Stimulated activated naive CD8-positive, alpha-beta T cell treated with anti-CD3 and anti-CD28 coated beads, Interleukin-15, amount 100 ng/mL, for 72 hours (primary cell): ENCODE results near the gene TOP3B.

Experiments
- ATAC-seq: fragments of 150-1000 bp; cut with Tn5 transposase; 2 replicates; pipeline ENCODE4 v1.10.0; 2021; ENCODE audit warnings: mild to moderate bottlenecking, moderate library complexity
- DNase-seq, 2 donors: peaks; one replicate each; pipeline ENCODE4 v3.0.0; 2021 to 2022
- H3K27ac Mint-ChIP-seq, 2 donors: one replicate each; pipeline ENCODE4 v1.8.0; 2022; ENCODE audit warnings: mild to moderate bottlenecking in 2 of 2, mixed read lengths in 2 of 2, moderate library complexity in 2 of 2
- H3K27me3 Mint-ChIP-seq: one replicate; pipeline ENCODE4 v1.8.0; 2022; ENCODE audit warnings: mixed read lengths
- H3K4me1 Mint-ChIP-seq: one replicate; pipeline ENCODE4 v1.8.0; 2022; ENCODE audit warnings: mild to moderate bottlenecking, mixed read lengths
- H3K4me3 Mint-ChIP-seq, 2 donors: one replicate each; pipeline ENCODE4 v1.8.0; 2022; ENCODE audit warnings: mild to moderate bottlenecking in 2 of 2, mixed read lengths in 2 of 2, moderate library complexity in 1 of 2
- H3K9me3 Mint-ChIP-seq, 2 donors: one replicate each; pipeline ENCODE4 v1.8.0; 2022; ENCODE audit warnings: mixed read lengths in 2 of 2

TOP3B gene

DNA sequence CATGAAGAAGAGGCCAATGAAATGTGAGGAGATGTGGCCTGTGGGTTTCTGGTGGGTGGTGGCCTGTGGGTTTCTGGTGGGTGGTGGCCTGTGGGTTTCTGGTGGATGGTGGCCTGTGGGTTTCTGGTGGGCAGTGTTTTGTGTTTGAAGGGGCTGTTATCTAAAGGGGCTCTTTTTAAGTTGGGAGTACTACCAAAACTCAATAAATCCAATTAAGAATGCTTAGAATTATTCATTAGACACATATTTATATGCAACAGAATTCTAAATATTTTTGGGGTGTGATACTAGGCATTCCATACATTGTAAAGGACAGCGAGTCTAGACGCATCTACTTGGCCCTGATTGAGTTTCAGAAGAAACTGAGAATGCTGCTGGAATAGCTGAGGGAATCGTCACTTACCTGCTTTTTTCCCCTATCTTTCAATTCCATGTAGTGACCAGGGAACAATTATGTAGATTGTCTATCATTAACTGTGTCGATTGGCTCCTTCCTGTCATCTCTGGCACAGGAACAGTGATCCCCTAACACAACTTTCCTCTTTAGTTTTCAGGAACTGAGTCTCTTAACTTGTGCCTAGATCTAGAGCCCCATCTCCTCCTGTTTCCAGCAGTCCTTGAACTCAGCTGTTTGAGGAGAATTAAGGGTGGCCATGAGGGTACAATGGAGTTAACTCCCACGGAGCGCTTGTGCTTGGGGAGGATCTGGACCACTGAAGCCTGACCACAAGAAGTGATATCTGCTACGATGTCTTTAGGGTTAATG, 37.3 kb upstream of the TOP3B start:
- H3K27ac Mint-ChIP-seq, result no peak overlapping the region
- no peak overlapping the region for H3K4me3 Mint-ChIP-seq
- ATAC-seq, result no peak

GRCh38 chr22:22018825-22019658, 36.5 kb upstream of the TOP3B start:
- H3K27ac Mint-ChIP-seq, result no peak overlapping the region
- DNase-seq, result no peak
- no peaks in the 10 kb centered on the region for H3K4me1 Mint-ChIP-seq
- H3K9me3 Mint-ChIP-seq, result no peaks in the 10 kb centered on the region
- no peaks in the 10 kb centered on the region for H3K27me3 Mint-ChIP-seq
- ATAC-seq, result no peak
- H3K4me3 Mint-ChIP-seq, result no peak overlapping the region

More for the DNA sequence above, 37.3 kb upstream of the TOP3B start:
- Mint-ChIP-seq H3K27me3 (no peaks in the 10 kb centered on the region), H3K4me1 (no peaks in the 10 kb centered on the region), H3K9me3 (no peaks in the 10 kb centered on the region)
- DNase-seq, result no peak

- Mint-ChIP-seq H3K27ac (no peak overlapping the region), H3K4me1 (no peaks in the 10 kb centered on the region), H3K9me3 (no peaks in the 10 kb centered on the region), H3K27me3 (peaks cover 14% of the 10 kb centered on the region), H3K4me3 (no peak overlapping the region)
- ATAC-seq (no peak), DNase-seq (no peak)
Measured at GRCh38 chr22:22015631-22016030, 33.0 kb upstream of the TOP3B start.

- Mint-ChIP-seq H3K27me3 (peaks cover 28% of the 10 kb centered on the region), H3K9me3 (no peaks in the 10 kb centered on the region), H3K27ac (no peak overlapping the region), H3K4me3 (no peak overlapping the region), H3K4me1 (no peaks in the 10 kb centered on the region)
- DNase-seq (no peak), ATAC-seq (no peak)
Measured at GRCh38 chr22:22014285-22014659, 31.7 kb upstream of the TOP3B start.

GRCh38 chr22:22013559-22014284, 31.1 kb upstream of the TOP3B start:
- Mint-ChIP-seq H3K4me3 (no peak overlapping the region), H3K27ac (no peak overlapping the region), H3K27me3 (peaks cover 33% of the 10 kb centered on the region), H3K9me3 (no peaks in the 10 kb centered on the region), H3K4me1 (no peaks in the 10 kb centered on the region)
- DNase-seq, result no peak
- no peak for ATAC-seq

GRCh38 chr22:22011964-22012363, 29.4 kb upstream of the TOP3B start:
- Mint-ChIP-seq H3K27ac (no peak overlapping the region), H3K9me3 (no peaks in the 10 kb centered on the region), H3K4me1 (no peaks in the 10 kb centered on the region), H3K4me3 (no peak overlapping the region), H3K27me3 (peaks cover 35% of the 10 kb centered on the region)
- DNase-seq (no peak), ATAC-seq (no peak)

GRCh38 chr22:22010358-22010757, 27.8 kb upstream of the TOP3B start:
- DNase-seq, result no peak
- Mint-ChIP-seq H3K27ac (no peak overlapping the region), H3K4me1 (no peaks in the 10 kb centered on the region), H3K9me3 (no peaks in the 10 kb centered on the region), H3K27me3 (peaks cover 35% of the 10 kb centered on the region), H3K4me3 (no peak overlapping the region)
- no peak for ATAC-seq

- DNase-seq (no peak), ATAC-seq (no peak)
- Mint-ChIP-seq H3K27me3 (peaks cover 35% of the 10 kb centered on the region), H3K4me1 (no peaks in the 10 kb centered on the region), H3K9me3 (no peaks in the 10 kb centered on the region), H3K27ac (no peak overlapping the region), H3K4me3 (no peak overlapping the region)
Measured at GRCh38 chr22:22009661-22010060, 27.1 kb upstream of the TOP3B start.

- DNase-seq, result no peak
- no peak overlapping the region for H3K4me3 Mint-ChIP-seq
- H3K27me3 Mint-ChIP-seq, result peaks cover 24% of the 10 kb centered on the region
- no peaks in the 10 kb centered on the region for H3K9me3 Mint-ChIP-seq
- H3K27ac Mint-ChIP-seq, result no peak overlapping the region
- H3K4me1 Mint-ChIP-seq, result no peaks in the 10 kb centered on the region
- ATAC-seq, result no peak
Measured at GRCh38 chr22:22006596-22006990, 24.0 kb upstream of the TOP3B start.

GRCh38 chr22:22005945-22006595, 23.5 kb upstream of the TOP3B start:
- DNase-seq (no peak), ATAC-seq (no peak)
- Mint-ChIP-seq H3K4me1 (no peaks in the 10 kb centered on the region), H3K4me3 (no peak overlapping the region), H3K27me3 (peaks cover 26% of the 10 kb centered on the region), H3K9me3 (no peaks in the 10 kb centered on the region), H3K27ac (no peak overlapping the region)

- Mint-ChIP-seq H3K27ac (no peak overlapping the region), H3K4me1 (no peaks in the 10 kb centered on the region), H3K9me3 (no peaks in the 10 kb centered on the region), H3K27me3 (peaks cover 5% of the 10 kb centered on the region), H3K4me3 (no peak overlapping the region)
- no peak for DNase-seq
- ATAC-seq, result no peak
Measured at GRCh38 chr22:22003233-22003632, 20.6 kb upstream of the TOP3B start.

DNA sequence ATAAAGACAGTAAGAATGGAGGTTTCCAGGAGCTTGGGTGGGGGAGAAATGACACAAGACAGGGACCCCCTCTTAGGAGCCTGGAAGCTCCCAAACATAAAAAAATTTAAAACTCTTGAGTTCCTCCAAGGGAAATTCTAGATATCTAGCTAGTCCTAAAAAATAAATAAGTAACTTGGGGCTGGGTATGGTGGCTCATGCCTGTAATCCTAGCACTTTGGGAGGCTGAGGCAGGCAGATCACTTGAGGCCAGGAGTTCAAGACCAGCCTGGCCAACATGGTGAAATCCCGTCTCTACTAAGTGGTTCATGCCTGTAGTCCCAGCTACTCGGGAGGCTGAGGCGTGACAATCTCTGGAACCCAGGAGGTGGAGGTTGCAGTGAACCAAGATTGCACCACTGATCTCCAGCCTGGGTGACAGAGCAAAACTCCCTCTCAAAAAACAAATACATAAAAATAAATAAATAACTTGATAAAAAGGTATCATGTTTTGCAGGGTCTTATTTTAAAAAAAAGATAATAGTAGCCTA, 20.0 kb upstream of the TOP3B start:
- H3K4me3 Mint-ChIP-seq, result no peak overlapping the region
- H3K27me3 Mint-ChIP-seq, result peaks cover 5% of the 10 kb centered on the region
- H3K4me1 Mint-ChIP-seq, result no peaks in the 10 kb centered on the region
- no peak for DNase-seq
- no peak overlapping the region for H3K27ac Mint-ChIP-seq
- no peaks in the 10 kb centered on the region for H3K9me3 Mint-ChIP-seq
- no peak for ATAC-seq

DNA sequence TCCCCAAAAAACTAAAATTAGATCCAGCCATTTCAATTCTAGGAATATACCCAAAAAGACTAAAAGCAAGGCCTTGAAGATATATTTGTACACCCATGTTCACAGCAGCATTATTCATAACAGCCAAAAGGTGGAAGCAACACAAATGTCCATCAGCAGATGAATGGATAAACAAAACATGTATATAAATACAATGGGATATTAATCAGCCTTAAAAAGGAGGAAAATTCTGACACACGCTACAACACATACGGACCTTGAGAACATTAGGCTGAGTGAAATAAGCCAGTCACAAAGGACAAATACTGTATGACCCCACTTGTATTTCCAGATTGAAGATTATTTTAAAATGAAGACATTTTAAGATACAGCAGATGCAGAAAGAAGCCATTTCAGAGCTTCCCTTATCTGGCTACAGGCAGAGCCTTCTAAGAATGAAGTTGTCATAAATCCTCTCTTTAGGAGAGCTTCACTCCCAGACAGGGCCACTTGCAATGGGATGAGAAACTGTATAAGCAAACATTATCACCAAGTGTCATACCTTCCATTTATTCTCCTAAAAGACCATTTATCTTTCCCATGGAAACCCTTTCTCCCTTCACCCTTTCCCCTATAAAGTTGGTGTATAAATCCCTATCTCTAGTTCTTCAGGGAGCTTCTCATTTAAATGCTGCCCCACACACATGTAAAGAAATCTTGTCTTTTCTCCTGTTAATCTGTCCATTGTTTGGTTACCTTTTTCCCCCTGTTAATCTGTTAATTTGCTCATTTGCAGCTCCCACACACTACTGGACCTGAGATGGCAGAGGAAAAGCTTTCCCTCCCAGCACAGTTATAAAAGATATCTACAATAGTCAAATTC, 19.3 kb upstream of the TOP3B start:
- Mint-ChIP-seq H3K27ac (no peak overlapping the region), H3K4me1 (no peaks in the 10 kb centered on the region), H3K27me3 (peaks cover 5% of the 10 kb centered on the region), H3K9me3 (no peaks in the 10 kb centered on the region), H3K4me3 (no peak overlapping the region)
- ATAC-seq, result no peak
- DNase-seq, result no peak

DNA sequence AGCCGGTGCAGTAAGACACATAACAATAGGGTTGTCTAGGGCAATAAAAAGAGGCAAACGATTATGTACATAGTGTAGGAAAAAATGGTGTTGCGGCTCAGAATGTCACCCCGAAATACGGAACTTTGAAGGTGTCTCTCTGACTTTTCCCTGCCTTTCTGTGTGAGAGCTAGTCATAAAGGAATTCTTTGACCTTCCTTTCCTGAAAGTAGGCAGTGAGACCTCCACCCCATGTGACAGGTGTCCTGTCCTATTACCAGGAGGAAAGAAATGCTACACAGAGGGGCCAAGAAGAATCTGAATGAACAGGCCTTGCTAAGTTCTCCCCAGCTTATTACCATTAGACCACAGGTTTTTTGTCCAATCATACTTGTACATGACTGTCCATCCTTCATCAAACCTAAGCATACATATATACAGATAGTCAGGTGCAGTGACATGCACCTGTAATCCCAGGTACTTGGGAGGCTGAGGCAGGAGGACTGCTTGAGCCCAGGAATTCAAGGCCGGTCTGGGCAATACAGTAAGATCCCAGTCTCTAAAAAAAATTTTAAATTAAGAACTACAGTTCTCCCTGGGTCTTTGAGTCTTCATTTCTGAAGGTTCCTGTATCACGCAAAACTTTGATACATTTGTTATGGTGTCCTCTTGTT, 16.1 kb upstream of the TOP3B start:
- Mint-ChIP-seq H3K27ac (no peak overlapping the region), H3K4me1 (no peaks in the 10 kb centered on the region)
- ATAC-seq, result no peak

More for the DNA sequence above, 16.1 kb upstream of the TOP3B start:
- no peaks in the 10 kb centered on the region for H3K9me3 Mint-ChIP-seq
- no peak for DNase-seq
- H3K27me3 Mint-ChIP-seq, result peaks cover 5% of the 10 kb centered on the region
- no peak overlapping the region for H3K4me3 Mint-ChIP-seq
